GM12878 (cell line): ENCODE data around the gene SLC25A11. TPM values are rescaled to one million over a fixed set of nuclear protein-coding genes. Genes with fewer than 3 reads are reported as not detected.
"Not testable (repeated sequence)": the region's sequence is repeated elsewhere in the genome, so short reads cannot be mapped to it uniquely, and the experiment has no call there.

Experiments
- ATAC-seq: fragments of 200-7000 bp; cut with Tn5 transposase; 3 replicates; pipeline ENCODE4 v1.9.1; 2020; ENCODE audit warnings: mild to moderate bottlenecking, moderate library complexity
- BruUV-seq: library from RNA; stranded (reverse); fragments of 400-500 nt; replicated peaks from 2 replicates; lab custom pipeline; 2021; lab: Mats Ljungman, UMichigan
- CTCF ChIA-PET: fragments of 300-600 bp; sonication (Branson Sonifier 250); formaldehyde crosslinking; extraction: SDS; loops from one replicate; lab custom pipeline; 2021; ENCODE audit warnings: inconsistent platforms; lab: Yijun Ruan, JAX
- POLR2A ChIA-PET: fragments of 350-600 bp; formaldehyde crosslinking; extraction: SDS; loops from one replicate; lab custom pipeline; 2021; ENCODE audit warnings: inconsistent platforms; lab: Charles Lee
- RAD21 ChIA-PET: fragments of 300-600 bp; sonication (Branson Sonifier 250); formaldehyde crosslinking; loops from one replicate; lab custom pipeline; 2023; ENCODE audit warnings: antibody characterized with exemption; ENCODE audit not compliant: unreplicated experiment; lab: Charles Lee
- SMC1A ChIA-PET: fragments of 300-600 bp; sonication (Branson Sonifier 250); formaldehyde crosslinking; loops from one replicate; lab custom pipeline; 2023; ENCODE audit not compliant: unreplicated experiment, uncharacterized antibody; lab: Charles Lee
- DNase-seq: peaks from one replicate; pipeline ENCODE4 v3.0.0-alpha.2; 2011; ENCODE audit warnings: low read depth, low spot score
- FAIRE-seq: peaks from 3 replicates; lab custom pipeline; 2011; peaks lifted over from hg19 to GRCh38; lab: Jason Lieb, UNC
- H2AFZ ChIP-seq: 2 replicates; pipeline ENCODE4 v1.6.0; 2011; ENCODE audit warnings: low read depth, low read length, control low read depth; ENCODE audit not compliant: control insufficient read depth
- H3K27ac ChIP-seq: 2 replicates; pipeline ENCODE4 v1.5.1; 2011; ENCODE audit warnings: control low read depth; ENCODE audit not compliant: control insufficient read depth, insufficient read depth
- H3K27me3 ChIP-seq, 2 experiments: replicated peaks in 1 of 2; 2 replicates each; pipeline versions ENCODE4 v1.6.0 to v1.6.1; 2011; ENCODE audit warnings: low read length in 1 of 2; ENCODE audit not compliant: control insufficient read depth in 2 of 2, insufficient read depth in 2 of 2
- H3K36me3 ChIP-seq, 2 experiments: 2 replicates each; pipeline ENCODE4 v1.5.1; 2011; ENCODE audit warnings: low read length in 1 of 2; ENCODE audit not compliant: control insufficient read depth in 2 of 2, insufficient read depth in 2 of 2
- H3K4me1 ChIP-seq: 2 replicates; pipeline ENCODE4 v1.6.1; 2011; ENCODE audit warnings: mild to moderate bottlenecking, low read length, moderate library complexity, mixed read lengths; ENCODE audit not compliant: control insufficient read depth, insufficient read depth
- H3K4me2 ChIP-seq: 2 replicates; pipeline ENCODE4 v1.6.0; 2011; ENCODE audit warnings: control low read depth; ENCODE audit not compliant: control insufficient read depth, insufficient read depth
- H3K4me3 ChIP-seq: fragments of 200-600 bp; sonication (generic); 2 replicates; pipeline ENCODE4 v1.5.1; 2016
- H3K79me2 ChIP-seq: 2 replicates; pipeline ENCODE4 v1.6.0; 2011; ENCODE audit warnings: low read length; ENCODE audit not compliant: control insufficient read depth, insufficient read depth
- H3K9ac ChIP-seq: 2 replicates; pipeline ENCODE4 v1.8.0; 2011; ENCODE audit warnings: low read length, control low read depth, mixed read lengths; ENCODE audit not compliant: control insufficient read depth, insufficient read depth
- H3K9me3 ChIP-seq: replicated peaks from 3 replicates; pipeline ENCODE4 v1.5.1; 2011; ENCODE audit warnings: mild to moderate bottlenecking, low read length; ENCODE audit not compliant: control insufficient read depth, insufficient read depth
- H4K20me1 ChIP-seq: 2 replicates; pipeline ENCODE4 v1.6.0; 2011; ENCODE audit not compliant: control insufficient read depth, insufficient read depth
- BCL3 ChIP-seq: IDR thresholded peaks from 2 replicates; pipeline ENCODE4 v1.6.1; 2011; ENCODE audit warnings: borderline replicate concordance, low read depth, mild to moderate bottlenecking, moderate library complexity, low read length; ENCODE audit not compliant: insufficient read depth, poor library complexity, severe bottlenecking
- CEBPB ChIP-seq, 2 experiments: fragments of 150-350 bp in 1 of 2; IDR thresholded peaks; 2 replicates each; pipeline ENCODE4 v1.6.1; 2012 to 2014; ENCODE audit warnings: low read depth in 2 of 2, low read length in 2 of 2, borderline replicate concordance in 1 of 2, inconsistent platforms in 1 of 2
- HSF1 ChIP-seq: fragments of 150-350 bp; IDR thresholded peaks from 2 replicates; pipeline ENCODE4 v1.6.1; 2014; ENCODE audit warnings: mild to moderate bottlenecking, low read depth, low read length
- NR2C2 ChIP-seq: IDR thresholded peaks from 2 replicates; pipeline ENCODE4 v1.6.1; 2011; ENCODE audit warnings: borderline replicate concordance, low read depth; ENCODE audit not compliant: control insufficient read depth, insufficient read length
- RB1 ChIP-seq: fragments of 450-650 bp; formaldehyde crosslinking; IDR thresholded peaks from 2 replicates; pipeline ENCODE4 v1.6.1; 2017; ENCODE audit warnings: mild to moderate bottlenecking, borderline replicate concordance
- WRNIP1 ChIP-seq: IDR thresholded peaks from 2 replicates; pipeline ENCODE4 v1.6.1; 2011; ENCODE audit warnings: low read depth, low read length, improper control_type of control experiment, borderline replicate concordance
- YBX1 ChIP-seq: fragments of 450-650 bp; IDR thresholded peaks from 2 replicates; pipeline ENCODE4 v1.6.1; 2016; ENCODE audit warnings: antibody characterized with exemption
- ZBTB11 ChIP-seq: fragments of 450-650 bp; formaldehyde crosslinking; IDR thresholded peaks from 2 replicates; pipeline ENCODE4 v1.5.0; 2022; ENCODE audit warnings: mild to moderate bottlenecking, missing genetic modification characterization
- ZBTB40 ChIP-seq: fragments of 450-650 bp; IDR thresholded peaks from 2 replicates; pipeline ENCODE4 v1.6.1; 2016; ENCODE audit warnings: mild to moderate bottlenecking, moderate library complexity, borderline replicate concordance
- WGBS: methylation state at CpG from one replicate; pipeline ENCODE4 v1.1.6; 2016; ENCODE audit warnings: low lambda C conversion rate; ENCODE audit not compliant: insufficient replicate concordance, insufficient coverage; ENCODE audit errors: missing lambda C conversion rate; 5-methylcytosine and 5-hydroxymethylcytosine counted together
- in situ Hi-C: fragments of 300-500 bp; cut with MboI; formaldehyde crosslinking; loops from 9 replicates; pipeline ENCODE4 v1.14.3; 2018; ENCODE audit warnings: mixed read lengths
- intact Hi-C: fragments of 100-400 bp; cut with micrococcal nuclease; formaldehyde crosslinking; loops from one replicate; pipeline ENCODE4 v1.14.2; 2022; ENCODE audit not compliant: unreplicated experiment
- polyA plus RNA-seq, 11 experiments: library from polyadenylated mRNA; depleted of rRNA in 4 of 11; unstranded in 6 of 11; stranded (reverse) in 5 of 11; fragments of >200 nt; fragmentation: Nextera tagmentation in 4 of 11; fragmentation: Illumina TruSeq in 1 of 11; extraction: Ambion mirVana in 4 of 11; extraction: Trizol in 1 of 11; gene quantifications; 1 replicate in 1 of 11; 2 replicates in 10 of 11; pipeline versions ENCODE4 v1.2.1 to v1.2.3, GENCODE V29; 2011 to 2016; ENCODE audit warnings: inconsistent platforms in 2 of 11, missing spikeins in 2 of 11, low read depth in 1 of 11
- total RNA-seq, 4 experiments: library from RNA; depleted of rRNA in 3 of 4; stranded (reverse); fragments of >200 nt in 3 of 4; fragmentation: Illumina TruSeq in 1 of 4; extraction: Trizol in 1 of 4; gene quantifications; 2 replicates each; pipeline versions ENCODE4 v1.2.1 to v1.2.3, GENCODE V29; 2013 to 2021

Gene SLC25A11
- total and polyA plus RNA-seq, 10 of the 15 experiments (the other 5 are each of a cell fraction or from before 2014, with no cell fraction given): 5.8 to 142 (median 65.0) TPM

- no peak for TF ChIP-seq BCL3
- no peak for TF ChIP-seq YBX1
- no peak for TF ChIP-seq ZBTB11 (CRISPR knock-in tag)
- no peak for TF ChIP-seq RB1
- TF ChIP-seq NR2C2: no peak
- no peak for TF ChIP-seq ZBTB40
- no peak for TF ChIP-seq CEBPB (IDR thresholded peaks at IDR 0.05; ENCODE audit: borderline replicate concordance in 1 of 2, low read depth in 2 of 2, low read length in 2 of 2)
- TF ChIP-seq WRNIP1: no peak
- no peak for TF ChIP-seq HSF1
Measured at GRCh38 chr17:4919511-4920047, 20.3 kb downstream of the SLC25A11 start (continued).

GRCh38 chr17:4914551-4914950 lies 25.3 kb downstream of the SLC25A11 start:
- H4K20me1 ChIP-seq, H3K27me3 ChIP-seq, H3K27ac ChIP-seq, SMC1A ChIA-PET, H2AFZ ChIP-seq, BruUV-seq, DNase-seq, in situ Hi-C loops, H3K4me1 ChIP-seq, FAIRE-seq, H3K4me2 ChIP-seq, H3K9me3 ChIP-seq, H3K4me3 ChIP-seq, H3K9ac ChIP-seq, H3K36me3 ChIP-seq, ATAC-seq, H3K79me2 ChIP-seq, intact Hi-C loops: not testable (repeated sequence)
- POLR2A ChIA-PET: interaction anchor here (1.4 kb wide), 1 partner anchor 25 kb away, joined by 4 read pairs; the partner anchor contains the start of genes RNF167 and SLC25A11
- RAD21 ChIA-PET: interaction anchor here (0.6 to 2.0 kb wide), 3 partner anchors 52 to 198 kb away, joined by 3 to 10 read pairs (median 5); no protein-coding TSS in a partner anchor
- WGBS: 45% methylated on average over 4 of the region's 4 CpGs
- CTCF ChIA-PET: interaction anchor here (1.0 to 1.5 kb wide), 3 partner anchors 9 to 149 kb away, joined by 3 to 6 read pairs (median 4); partner anchors contain the start of gene CHRNE
